WTC11 (cell line): ENCODE measurements around the gene DNAJB8. TPM values are rescaled to one million over a fixed set of nuclear protein-coding genes. Genes with fewer than 3 reads are reported as not detected.

ENCODE experiments used
- ATAC-seq: fragments of 200-7000 bp; cut with Tn5 transposase; 2 replicates; pipeline ENCODE4 v1.10.0; 2021; ENCODE audit warnings: mild to moderate bottlenecking, moderate library complexity
- CTCF ChIA-PET: fragments of 300-600 bp; sonication (Branson Sonifier 250); formaldehyde crosslinking; loops from one replicate; lab custom pipeline; 2021; ENCODE audit warnings: antibody characterized with exemption; lab: Charles Lee
- POLR2A ChIA-PET: fragments of 350-600 bp; sonication (Branson Sonifier 250); formaldehyde crosslinking; loops from one replicate; lab custom pipeline; 2021; ENCODE audit warnings: antibody characterized with exemption; lab: Charles Lee
- DNase-seq: peaks from one replicate; pipeline ENCODE4 v3.0.0; 2021; ENCODE audit warnings: low spot score
- H3K27ac Mint-ChIP-seq: 2 replicates; pipeline ENCODE4 v1.8.0; 2021; ENCODE audit warnings: mixed read lengths
- H3K27me3 Mint-ChIP-seq: 2 replicates; pipeline ENCODE4 v1.8.0; 2021; ENCODE audit warnings: low read depth, mild to moderate bottlenecking, moderate library complexity, mixed read lengths
- H3K36me3 Mint-ChIP-seq: 2 replicates; pipeline ENCODE4 v1.8.0; 2021; ENCODE audit warnings: mixed read lengths
- H3K4me1 Mint-ChIP-seq: 2 replicates; pipeline ENCODE4 v1.8.0; 2022; ENCODE audit warnings: mixed read lengths
- H3K4me3 Mint-ChIP-seq: 2 replicates; pipeline ENCODE4 v1.8.0; 2021; ENCODE audit warnings: mild to moderate bottlenecking, moderate library complexity, mixed read lengths
- H3K9me3 Mint-ChIP-seq: 2 replicates; pipeline ENCODE4 v1.8.0; 2021; ENCODE audit warnings: mixed read lengths
- AFF4 ChIP-seq: sonication (generic); formaldehyde crosslinking; IDR thresholded peaks from 2 replicates; pipeline ENCODE4 v1.8.1; 2023; ENCODE audit warnings: mild to moderate bottlenecking, missing genetic modification reagents, borderline replicate concordance
- CREB1 ChIP-seq: sonication (generic); formaldehyde crosslinking; IDR thresholded peaks from 2 replicates; pipeline ENCODE4 v1.8.0; 2023; ENCODE audit warnings: mild to moderate bottlenecking, missing genetic modification reagents
- CTCF ChIP-seq: fragments of 200-600 bp; IDR thresholded peaks from 2 replicates; pipeline ENCODE4 v1.8.0; 2022; ENCODE audit warnings: antibody characterized with exemption
- EMX1 ChIP-seq: fragments of 250-450 bp; sonication (Bioruptor Pico); IDR thresholded peaks from 2 replicates; pipeline ENCODE4 v1.8.0; 2021; ENCODE audit warnings: mild to moderate bottlenecking
- ESRRA ChIP-seq: sonication (generic); formaldehyde crosslinking; IDR thresholded peaks from 2 replicates; pipeline ENCODE4 v1.8.1; 2022; ENCODE audit warnings: mild to moderate bottlenecking, missing genetic modification reagents, borderline replicate concordance
- MXD4 ChIP-seq: fragments of 250-450 bp; sonication (Bioruptor Pico); IDR thresholded peaks from 2 replicates; pipeline ENCODE4 v1.8.0; 2021; ENCODE audit warnings: mild to moderate bottlenecking, moderate library complexity, borderline replicate concordance
- NFATC4 ChIP-seq: fragments of 250-450 bp; sonication (Bioruptor Pico); IDR thresholded peaks from 2 replicates; pipeline ENCODE4 v1.9.0; 2021; ENCODE audit warnings: mild to moderate bottlenecking
- SMAD3 ChIP-seq: sonication (generic); formaldehyde crosslinking; IDR thresholded peaks from 2 replicates; pipeline ENCODE4 v1.8.0; 2022; ENCODE audit warnings: missing genetic modification reagents, mild to moderate bottlenecking, borderline replicate concordance
- TCF7 ChIP-seq: sonication (generic); formaldehyde crosslinking; IDR thresholded peaks from 2 replicates; pipeline ENCODE4 v1.8.0; 2022; ENCODE audit warnings: mild to moderate bottlenecking, low read depth, missing genetic modification reagents, moderate library complexity
- ZNF121 ChIP-seq: sonication (generic); formaldehyde crosslinking; IDR thresholded peaks from 2 replicates; pipeline ENCODE4 v1.8.0; 2023; ENCODE audit warnings: missing genetic modification reagents
- total RNA-seq: library from RNA; stranded (reverse); gene quantifications from 3 replicates; pipeline ENCODE4 v1.2.3, GENCODE V29; 2021
- TF ChIP-seq, protein P1 (sequence below): sonication (generic); formaldehyde crosslinking; IDR thresholded peaks from 2 replicates; pipeline ENCODE4 v1.8.0; 2022; ENCODE audit warnings: mild to moderate bottlenecking, missing genetic modification reagents
- TF ChIP-seq, protein P2 (sequence below): sonication (generic); formaldehyde crosslinking; IDR thresholded peaks from 2 replicates; pipeline ENCODE4 v1.8.0; 2022; ENCODE audit warnings: missing genetic modification reagents
- TF ChIP-seq, protein P3 (sequence below): sonication (generic); formaldehyde crosslinking; IDR thresholded peaks from 2 replicates; pipeline ENCODE4 v1.8.0; 2022; ENCODE audit warnings: mild to moderate bottlenecking, missing genetic modification reagents
- TF ChIP-seq, protein P4 (sequence below): fragments of 250-450 bp; sonication (Bioruptor Pico); conservative IDR thresholded peaks from 2 replicates; pipeline ENCODE4 v1.9.0; 2021; ENCODE audit warnings: mild to moderate bottlenecking

DNAJB8 gene
- total RNA-seq, 1 experiment from 2014 or later: not detected

DNA sequence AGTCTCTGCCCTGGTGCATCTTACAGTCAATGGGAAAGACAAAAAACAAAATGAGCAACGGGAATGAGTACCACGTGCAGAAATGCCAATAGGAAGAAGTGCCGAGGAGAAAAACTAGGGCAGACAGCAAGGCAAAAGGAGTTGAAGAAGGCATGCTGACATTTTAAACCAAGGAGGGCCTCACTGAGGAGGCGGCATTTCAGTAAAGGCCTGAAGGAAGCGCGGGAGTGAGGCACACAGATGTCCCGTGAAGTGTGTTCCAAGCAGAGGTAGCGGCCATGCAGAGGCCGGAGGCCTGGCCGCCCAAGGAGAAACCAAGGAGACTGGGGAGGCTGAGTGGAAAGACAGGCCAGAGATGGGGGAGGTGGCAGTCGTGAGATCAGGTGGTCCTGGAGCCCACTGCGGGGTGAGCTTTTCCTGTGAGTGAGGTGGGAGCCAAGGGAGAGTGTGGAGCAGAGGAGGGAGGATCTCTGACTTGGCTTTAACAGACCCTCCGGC is 34.8 kb downstream of the DNAJB8 start:
- H3K4me3 Mint-ChIP-seq: peak overlapping the region; percentile 75
- H3K36me3 Mint-ChIP-seq: no peaks in the 10 kb centered on the region
- TF ChIP-seq TCF7 (no peak), SMAD3 (no peak), ZNF121 (no peak), CREB1 (CRISPR knock-in tag) (no peak), EMX1 (no peak), AFF4 (CRISPR knock-in tag) (no peak)
- TF ChIP-seq, protein P1, sequence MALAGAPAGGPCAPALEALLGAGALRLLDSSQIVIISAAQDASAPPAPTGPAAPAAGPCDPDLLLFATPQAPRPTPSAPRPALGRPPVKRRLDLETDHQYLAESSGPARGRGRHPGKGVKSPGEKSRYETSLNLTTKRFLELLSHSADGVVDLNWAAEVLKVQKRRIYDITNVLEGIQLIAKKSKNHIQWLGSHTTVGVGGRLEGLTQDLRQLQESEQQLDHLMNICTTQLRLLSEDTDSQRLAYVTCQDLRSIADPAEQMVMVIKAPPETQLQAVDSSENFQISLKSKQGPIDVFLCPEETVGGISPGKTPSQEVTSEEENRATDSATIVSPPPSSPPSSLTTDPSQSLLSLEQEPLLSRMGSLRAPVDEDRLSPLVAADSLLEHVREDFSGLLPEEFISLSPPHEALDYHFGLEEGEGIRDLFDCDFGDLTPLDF (CRISPR knock-in tag): no peak
- ChIA-PET CTCF (no interaction called here), POLR2A (interaction anchor here (0.5 to 1.4 kb wide), 3 partner anchors 49 to 475 kb away, joined by 3 read pairs; no protein-coding TSS in a partner anchor)
- DNase-seq (no peak), ATAC-seq (no peak)
- H3K9me3 Mint-ChIP-seq: no peaks in the 10 kb centered on the region
- H3K27me3 Mint-ChIP-seq: peaks cover 81% of the 10 kb centered on the region
- peaks cover 60% of the 10 kb centered on the region for H3K4me1 Mint-ChIP-seq
- H3K27ac Mint-ChIP-seq: peak overlapping the region; percentile 13

DNA sequence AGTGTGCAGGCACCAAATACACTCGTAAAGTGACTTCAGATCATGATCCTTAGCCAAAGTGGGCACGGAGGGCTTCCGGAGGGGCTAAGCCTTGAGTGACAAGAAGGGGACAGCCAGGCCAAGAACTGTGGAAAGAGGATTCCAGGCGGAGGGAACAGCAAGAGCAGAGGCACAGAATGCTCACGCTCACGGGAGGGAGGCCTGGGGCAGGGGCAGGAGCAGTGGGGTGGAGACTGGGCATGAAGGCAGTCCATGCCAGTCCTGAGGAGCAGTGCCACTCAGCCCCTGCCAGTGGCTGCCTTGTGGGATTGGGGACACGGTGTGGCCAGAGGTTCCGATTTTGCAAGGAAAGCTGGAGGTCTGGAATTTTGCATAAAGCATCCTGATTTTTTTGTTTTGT is 36.0 kb downstream of the DNAJB8 start:
- H3K4me3 Mint-ChIP-seq: no peak overlapping the region

DNA sequence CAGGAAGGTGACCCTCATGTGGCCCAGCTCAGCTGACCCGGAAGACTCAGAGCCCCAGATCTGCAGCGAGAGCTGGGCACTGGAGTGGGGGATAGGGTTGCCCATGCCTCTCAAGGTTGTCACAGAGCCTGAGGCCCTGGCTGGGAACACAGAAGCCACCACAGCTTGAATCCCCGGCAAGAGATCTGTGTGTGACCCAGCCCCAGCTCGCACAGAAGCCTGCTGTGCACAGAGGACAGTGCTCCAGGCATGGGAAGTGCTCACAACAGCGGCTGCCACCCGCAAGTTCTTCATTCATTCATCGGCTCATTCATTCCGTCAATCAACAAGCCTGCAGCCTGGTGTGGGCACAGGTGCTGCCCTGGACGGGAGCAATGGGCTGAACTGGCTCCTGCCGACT is 36.4 kb downstream of the DNAJB8 start:
- Mint-ChIP-seq H3K4me3 (no peak overlapping the region), H3K27me3 (peaks cover 79% of the 10 kb centered on the region)

More for the DNA sequence above, 36.0 kb downstream of the DNAJB8 start:
- CTCF ChIA-PET: interaction anchor here (0.8 to 2.2 kb wide), 5 partner anchors 8 to 177 kb away, joined by 3 to 9 read pairs (median 3); no protein-coding TSS in a partner anchor
- no peak for DNase-seq
- POLR2A ChIA-PET: interaction anchor here (0.6 kb wide), 1 partner anchor 54 kb away, joined by 4 read pairs; no protein-coding TSS in a partner anchor
- TF ChIP-seq, protein P2, sequence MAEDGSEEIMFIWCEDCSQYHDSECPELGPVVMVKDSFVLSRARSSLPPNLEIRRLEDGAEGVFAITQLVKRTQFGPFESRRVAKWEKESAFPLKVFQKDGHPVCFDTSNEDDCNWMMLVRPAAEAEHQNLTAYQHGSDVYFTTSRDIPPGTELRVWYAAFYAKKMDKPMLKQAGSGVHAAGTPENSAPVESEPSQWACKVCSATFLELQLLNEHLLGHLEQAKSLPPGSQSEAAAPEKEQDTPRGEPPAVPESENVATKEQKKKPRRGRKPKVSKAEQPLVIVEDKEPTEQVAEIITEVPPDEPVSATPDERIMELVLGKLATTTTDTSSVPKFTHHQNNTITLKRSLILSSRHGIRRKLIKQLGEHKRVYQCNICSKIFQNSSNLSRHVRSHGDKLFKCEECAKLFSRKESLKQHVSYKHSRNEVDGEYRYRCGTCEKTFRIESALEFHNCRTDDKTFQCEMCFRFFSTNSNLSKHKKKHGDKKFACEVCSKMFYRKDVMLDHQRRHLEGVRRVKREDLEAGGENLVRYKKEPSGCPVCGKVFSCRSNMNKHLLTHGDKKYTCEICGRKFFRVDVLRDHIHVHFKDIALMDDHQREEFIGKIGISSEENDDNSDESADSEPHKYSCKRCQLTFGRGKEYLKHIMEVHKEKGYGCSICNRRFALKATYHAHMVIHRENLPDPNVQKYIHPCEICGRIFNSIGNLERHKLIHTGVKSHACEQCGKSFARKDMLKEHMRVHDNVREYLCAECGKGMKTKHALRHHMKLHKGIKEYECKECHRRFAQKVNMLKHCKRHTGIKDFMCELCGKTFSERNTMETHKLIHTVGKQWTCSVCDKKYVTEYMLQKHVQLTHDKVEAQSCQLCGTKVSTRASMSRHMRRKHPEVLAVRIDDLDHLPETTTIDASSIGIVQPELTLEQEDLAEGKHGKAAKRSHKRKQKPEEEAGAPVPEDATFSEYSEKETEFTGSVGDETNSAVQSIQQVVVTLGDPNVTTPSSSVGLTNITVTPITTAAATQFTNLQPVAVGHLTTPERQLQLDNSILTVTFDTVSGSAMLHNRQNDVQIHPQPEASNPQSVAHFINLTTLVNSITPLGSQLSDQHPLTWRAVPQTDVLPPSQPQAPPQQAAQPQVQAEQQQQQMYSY (CRISPR knock-in tag): no peak
- TF ChIP-seq, protein P3, sequence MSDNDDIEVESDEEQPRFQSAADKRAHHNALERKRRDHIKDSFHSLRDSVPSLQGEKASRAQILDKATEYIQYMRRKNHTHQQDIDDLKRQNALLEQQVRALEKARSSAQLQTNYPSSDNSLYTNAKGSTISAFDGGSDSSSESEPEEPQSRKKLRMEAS: no peak
- TF ChIP-seq NFATC4: no peak
- no peak for ATAC-seq
- Mint-ChIP-seq H3K4me1 (peaks cover 54% of the 10 kb centered on the region), H3K27me3 (peaks cover 78% of the 10 kb centered on the region), H3K9me3 (no peaks in the 10 kb centered on the region), H3K27ac (no peak overlapping the region), H3K36me3 (no peaks in the 10 kb centered on the region)

More for the DNA sequence above, 36.4 kb downstream of the DNAJB8 start:
- ATAC-seq (no peak), DNase-seq (no peak)
- Mint-ChIP-seq H3K4me1 (peaks cover 52% of the 10 kb centered on the region), H3K9me3 (no peaks in the 10 kb centered on the region), H3K27ac (no peak overlapping the region), H3K36me3 (no peaks in the 10 kb centered on the region)
- ChIA-PET POLR2A (interaction anchor here (0.6 kb wide), 1 partner anchor 54 kb away, joined by 4 read pairs; no protein-coding TSS in a partner anchor), CTCF (interaction anchor here (0.8 to 2.2 kb wide), 5 partner anchors 9 to 178 kb away, joined by 3 to 9 read pairs (median 3); no protein-coding TSS in a partner anchor)
- TF ChIP-seq, protein P4, sequence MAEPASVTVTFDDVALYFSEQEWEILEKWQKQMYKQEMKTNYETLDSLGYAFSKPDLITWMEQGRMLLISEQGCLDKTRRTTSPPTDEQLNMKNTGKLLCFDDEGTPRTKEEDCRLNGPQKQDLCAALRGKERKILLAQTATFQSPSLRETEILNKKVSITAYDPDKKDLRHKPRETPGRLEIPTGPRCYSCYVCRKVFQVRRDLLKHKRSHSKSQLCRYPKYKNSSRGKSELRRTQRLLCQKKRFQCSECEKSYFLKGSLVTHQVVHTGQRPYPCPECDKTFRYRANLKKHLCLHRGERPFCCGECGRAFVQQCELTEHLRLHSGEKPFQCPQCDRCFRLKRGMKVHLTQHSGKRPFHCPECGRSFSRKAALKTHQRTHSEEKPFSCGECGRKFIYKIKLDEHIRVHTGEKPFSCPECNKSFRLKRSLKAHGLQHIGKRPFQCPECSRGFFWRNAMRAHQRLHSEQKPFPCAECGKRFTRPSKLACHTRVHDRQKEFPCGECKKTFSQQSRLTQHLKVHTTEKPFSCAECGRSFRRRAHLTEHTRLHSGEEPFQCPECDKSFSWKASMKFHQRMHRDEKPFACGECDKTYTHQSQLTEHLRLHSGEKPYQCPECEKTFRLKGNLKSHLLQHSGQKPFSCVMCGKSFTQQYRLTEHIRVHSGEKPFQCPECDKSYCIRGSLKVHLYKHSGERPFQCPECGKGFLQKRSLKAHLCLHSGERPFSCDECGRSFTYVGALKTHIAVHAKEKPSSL (CRISPR knock-in tag): no peak
- TF ChIP-seq CTCF: no peak
- no peak for TF ChIP-seq MXD4 (CRISPR knock-in tag)
- no peak for TF ChIP-seq ESRRA (CRISPR knock-in tag)
